Panc1 (cell line): ENCODE results near the gene SH3BP2.
A peak's percentile ranks its signal among the peaks of the same experiment; 100 is the strongest.

Experiments used
- POLR2AphosphoS5 ChIP-seq: IDR thresholded peaks from 2 replicates; pipeline ENCODE4 v1.6.1; 2012; ENCODE audit warnings: mild to moderate bottlenecking, low read depth, low read length, moderate library complexity
- REST ChIP-seq, 2 experiments: IDR thresholded peaks; 2 replicates each; pipeline ENCODE4 v1.6.1; 2011 to 2012; ENCODE audit warnings: low read depth in 2 of 2, control low read depth in 1 of 2, low read length in 1 of 2, mild to moderate bottlenecking in 1 of 2, moderate library complexity in 1 of 2; ENCODE audit not compliant: insufficient read depth in 1 of 2
- SIN3A ChIP-seq: IDR thresholded peaks from 2 replicates; pipeline ENCODE4 v1.6.1; 2012; ENCODE audit warnings: low read depth, mild to moderate bottlenecking, low read length, moderate library complexity, borderline replicate concordance; ENCODE audit not compliant: insufficient read depth
- TCF7L2 ChIP-seq: IDR thresholded peaks from 2 replicates; pipeline ENCODE4 v1.6.1; 2011; ENCODE audit warnings: mild to moderate bottlenecking, low read depth, low read length, inconsistent platforms
- TF ChIP-seq, protein P1 (sequence below): fragments of 450-650 bp; IDR thresholded peaks from 2 replicates; pipeline ENCODE4 v1.5.1; 2017; ENCODE audit warnings: mild to moderate bottlenecking

- TF ChIP-seq, protein P1, sequence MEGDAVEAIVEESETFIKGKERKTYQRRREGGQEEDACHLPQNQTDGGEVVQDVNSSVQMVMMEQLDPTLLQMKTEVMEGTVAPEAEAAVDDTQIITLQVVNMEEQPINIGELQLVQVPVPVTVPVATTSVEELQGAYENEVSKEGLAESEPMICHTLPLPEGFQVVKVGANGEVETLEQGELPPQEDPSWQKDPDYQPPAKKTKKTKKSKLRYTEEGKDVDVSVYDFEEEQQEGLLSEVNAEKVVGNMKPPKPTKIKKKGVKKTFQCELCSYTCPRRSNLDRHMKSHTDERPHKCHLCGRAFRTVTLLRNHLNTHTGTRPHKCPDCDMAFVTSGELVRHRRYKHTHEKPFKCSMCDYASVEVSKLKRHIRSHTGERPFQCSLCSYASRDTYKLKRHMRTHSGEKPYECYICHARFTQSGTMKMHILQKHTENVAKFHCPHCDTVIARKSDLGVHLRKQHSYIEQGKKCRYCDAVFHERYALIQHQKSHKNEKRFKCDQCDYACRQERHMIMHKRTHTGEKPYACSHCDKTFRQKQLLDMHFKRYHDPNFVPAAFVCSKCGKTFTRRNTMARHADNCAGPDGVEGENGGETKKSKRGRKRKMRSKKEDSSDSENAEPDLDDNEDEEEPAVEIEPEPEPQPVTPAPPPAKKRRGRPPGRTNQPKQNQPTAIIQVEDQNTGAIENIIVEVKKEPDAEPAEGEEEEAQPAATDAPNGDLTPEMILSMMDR = no peak
- TF ChIP-seq REST (IDR thresholded peaks at IDR 0.05; ENCODE audit: insufficient read depth in 1 of 2, low read depth in 2 of 2, low read length in 1 of 2) = no peak
- 0 out of 2 replicates have a peak, but pooled peaks have one; percentile 14 for TF ChIP-seq POLR2AphosphoS5
- no peak for TF ChIP-seq SIN3A
- no peak for TF ChIP-seq TCF7L2
Measured at GRCh38 chr4:2798399-2799223, 5.7 kb downstream of the SH3BP2 start.
